Trophoblast cell (in vitro differentiated cells and primary cell): ENCODE results near the gene PASK.

Source experiments
- DNase-seq, 2 donors: peaks; one replicate each; pipeline ENCODE4 v3.0.0-alpha.2; 2016
- H2AFZ ChIP-seq: 2 replicates; pipeline ENCODE4 v1.6.1; 2013; ENCODE audit warnings: low read length, moderate library complexity, mild to moderate bottlenecking; ENCODE audit not compliant: insufficient read depth, poor library complexity
- H2AK5ac ChIP-seq: 2 replicates; pipeline ENCODE4 v1.6.1; 2013; ENCODE audit warnings: mild to moderate bottlenecking, low read length
- H2BK120ac ChIP-seq: 2 replicates; pipeline ENCODE4 v1.6.1; 2013; ENCODE audit warnings: low read length, mild to moderate bottlenecking, moderate library complexity; ENCODE audit not compliant: insufficient read depth, poor library complexity
- H2BK12ac ChIP-seq: 2 replicates; pipeline ENCODE4 v1.6.1; 2013; ENCODE audit warnings: mild to moderate bottlenecking, low read length, moderate library complexity
- H2BK5ac ChIP-seq: 2 replicates; pipeline ENCODE4 v1.6.1; 2013; ENCODE audit warnings: low read length, low read depth, moderate library complexity, mild to moderate bottlenecking; ENCODE audit not compliant: poor library complexity
- H3K14ac ChIP-seq: 2 replicates; pipeline ENCODE4 v1.6.1; 2013; ENCODE audit warnings: mild to moderate bottlenecking, low read length
- H3K18ac ChIP-seq: 2 replicates; pipeline ENCODE4 v1.6.1; 2013; ENCODE audit warnings: mild to moderate bottlenecking, low read length
- H3K23ac ChIP-seq: 2 replicates; pipeline ENCODE4 v1.6.1; 2013; ENCODE audit warnings: low read length
- H3K27ac ChIP-seq: 2 replicates; pipeline ENCODE4 v1.5.1; 2013; ENCODE audit warnings: low read depth, mild to moderate bottlenecking, inconsistent platforms, low read length, moderate library complexity
- H3K27me3 ChIP-seq: 2 replicates; pipeline ENCODE4 v1.6.1; 2013; ENCODE audit warnings: inconsistent platforms, mild to moderate bottlenecking, low read length, moderate library complexity; ENCODE audit not compliant: insufficient read depth
- H3K36me3 ChIP-seq, 2 experiments: 1 replicate in 1 of 2; 2 replicates in 1 of 2; pipeline ENCODE4 v1.6.1; 2013; ENCODE audit warnings: low read length in 2 of 2, mild to moderate bottlenecking in 2 of 2, moderate library complexity in 1 of 2; ENCODE audit not compliant: insufficient read depth in 2 of 2, control insufficient read depth in 1 of 2
- H3K4ac ChIP-seq: 2 replicates; pipeline ENCODE4 v1.6.1; 2013; ENCODE audit warnings: low read depth, mild to moderate bottlenecking, low read length, moderate library complexity
- H3K4me1 ChIP-seq, 2 experiments: 1 replicate in 1 of 2; 2 replicates in 1 of 2; pipeline ENCODE4 v1.6.1; 2013; ENCODE audit warnings: low read length in 2 of 2, mild to moderate bottlenecking in 2 of 2, moderate library complexity in 1 of 2; ENCODE audit not compliant: insufficient read depth in 2 of 2, control insufficient read depth in 1 of 2
- H3K4me2 ChIP-seq: 2 replicates; pipeline ENCODE4 v1.6.1; 2013; ENCODE audit warnings: inconsistent platforms, mild to moderate bottlenecking, low read length, moderate library complexity
- H3K4me3 ChIP-seq: 2 replicates; pipeline ENCODE4 v1.5.1; 2013; ENCODE audit warnings: mild to moderate bottlenecking, low read depth, low read length, inconsistent platforms
- H3K79me1 ChIP-seq: one replicate; pipeline ENCODE4 v1.6.1; 2013; ENCODE audit warnings: low read length
- H3K79me2 ChIP-seq: 2 replicates; pipeline ENCODE4 v1.6.1; 2013; ENCODE audit warnings: low read length, mild to moderate bottlenecking; ENCODE audit not compliant: control insufficient read depth, insufficient read depth, poor library complexity
- H3K9ac ChIP-seq: 2 replicates; pipeline ENCODE4 v1.6.1; 2013; ENCODE audit warnings: mild to moderate bottlenecking, low read length
- H3K9me3 ChIP-seq: 2 replicates; pipeline ENCODE4 v1.6.1; 2013; ENCODE audit warnings: low read depth, mild to moderate bottlenecking, control low read depth, inconsistent platforms, low read length; ENCODE audit not compliant: insufficient read depth
- H4K12ac ChIP-seq: 2 replicates; pipeline ENCODE4 v1.6.1; 2013; ENCODE audit warnings: low read depth, mild to moderate bottlenecking, low read length, moderate library complexity
- H4K8ac ChIP-seq: 2 replicates; pipeline ENCODE4 v1.6.1; 2013; ENCODE audit warnings: low read depth, mild to moderate bottlenecking, low read length, moderate library complexity
- H4K91ac ChIP-seq: one replicate; pipeline ENCODE4 v1.6.1; 2013; ENCODE audit warnings: low read depth, mild to moderate bottlenecking, low read length, moderate library complexity
- WGBS: extraction: QIAGEN DNeasy Blood & Tissue Kit; methylation state at CpG from one replicate; pipeline ENCODE4 v1.1.7; 2013; ENCODE audit warnings: missing lambda C conversion rate; ENCODE audit not compliant: insufficient read length, insufficient coverage; ENCODE audit errors: extremely low coverage; 5-methylcytosine and 5-hydroxymethylcytosine counted together

Gene PASK

GRCh38 chr2:241141214-241141770 lies 8.0 kb downstream of the PASK start:
- H3K14ac ChIP-seq, result no peak overlapping the region
- no peak overlapping the region for H2BK120ac ChIP-seq
- H3K9me3 ChIP-seq, result no peaks in the 10 kb centered on the region
- no peaks in the 10 kb centered on the region for H3K79me2 ChIP-seq
- no peak overlapping the region for H3K4me3 ChIP-seq
- no peak overlapping the region for H3K9ac ChIP-seq
- H3K27me3 ChIP-seq, result no peaks in the 10 kb centered on the region
- H3K23ac ChIP-seq, result no peak overlapping the region
- no peak overlapping the region for H3K27ac ChIP-seq
- no peak overlapping the region for H3K18ac ChIP-seq
- H3K4me2 ChIP-seq, result no peak overlapping the region
- H3K79me1 ChIP-seq, result no peaks in the 10 kb centered on the region
- no peaks in the 10 kb centered on the region for H3K4me1 ChIP-seq
- no peak overlapping the region for H2AK5ac ChIP-seq
- H4K12ac ChIP-seq, result no peak overlapping the region
- WGBS, result no CpG with 5 or more reads among the region's 14 CpGs
- no peak overlapping the region for H4K91ac ChIP-seq
- no peak for DNase-seq
- no peak overlapping the region for H2BK12ac ChIP-seq
- no peak overlapping the region for H3K4ac ChIP-seq
- H3K36me3 ChIP-seq, result peaks cover 20 to 28% of the 10 kb centered on the region in 2 experiments
- H4K8ac ChIP-seq, result no peak overlapping the region
- no peak overlapping the region for H2AFZ ChIP-seq
- H2BK5ac ChIP-seq, result no peak overlapping the region

- Histone ChIP-seq H2AFZ (no peak overlapping the region), H3K9ac (no peak overlapping the region), H3K27me3 (no peaks in the 10 kb centered on the region), H3K4me3 (no peak overlapping the region), H3K79me2 (no peaks in the 10 kb centered on the region), H3K36me3 (peaks cover 24 to 32% of the 10 kb centered on the region in 2 experiments), H3K4me1 (no peaks in the 10 kb centered on the region), H4K12ac (no peak overlapping the region), H2BK12ac (no peak overlapping the region), H3K79me1 (no peaks in the 10 kb centered on the region), H2AK5ac (no peak overlapping the region), H3K4ac (no peak overlapping the region), H4K8ac (no peak overlapping the region), H3K9me3 (no peaks in the 10 kb centered on the region), H3K23ac (no peak overlapping the region), H3K4me2 (no peak overlapping the region), H3K14ac (no peak overlapping the region), H3K27ac (no peak overlapping the region), H4K91ac (no peak overlapping the region), H2BK120ac (no peak overlapping the region), H3K18ac (no peak overlapping the region), H2BK5ac (no peak overlapping the region)
- no CpG with 5 or more reads among the region's 10 CpGs for WGBS
- no peak for DNase-seq
Observed at GRCh38 chr2:241140445-241140840, 8.8 kb downstream of the PASK start.

- Histone ChIP-seq H2BK120ac (no peak overlapping the region), H3K27ac (no peak overlapping the region), H2AFZ (no peak overlapping the region), H3K4me3 (no peak overlapping the region), H4K12ac (no peak overlapping the region), H3K79me2 (no peaks in the 10 kb centered on the region), H3K79me1 (no peaks in the 10 kb centered on the region), H4K91ac (no peak overlapping the region), H3K27me3 (no peaks in the 10 kb centered on the region), H4K8ac (no peak overlapping the region), H3K4ac (no peak overlapping the region), H3K14ac (no peak overlapping the region), H3K9me3 (no peaks in the 10 kb centered on the region), H2AK5ac (no peak overlapping the region), H3K9ac (no peak overlapping the region), H3K36me3 (peaks cover 24 to 32% of the 10 kb centered on the region in 2 experiments), H3K4me1 (no peaks in the 10 kb centered on the region), H2BK12ac (no peak overlapping the region), H2BK5ac (no peak overlapping the region), H3K23ac (no peak overlapping the region), H3K4me2 (no peak overlapping the region), H3K18ac (no peak overlapping the region)
- no CpG with 5 or more reads among the region's 24 CpGs for WGBS
- no peak for DNase-seq
Observed at GRCh38 chr2:241139531-241140444, 9.5 kb downstream of the PASK start.

- WGBS, result no CpG with 5 or more reads among the region's 16 CpGs
Observed at GRCh38 chr2:241138471-241138870, 10.8 kb downstream of the PASK start.

More at GRCh38 chr2:241138471-241138870, 10.8 kb downstream of the PASK start:
- no peak overlapping the region for H3K4ac ChIP-seq
- no peak overlapping the region for H3K4me2 ChIP-seq
- DNase-seq, result no peak
- H3K4me3 ChIP-seq, result no peak overlapping the region
- no peak overlapping the region for H3K23ac ChIP-seq
- H2BK5ac ChIP-seq, result no peak overlapping the region
- no peak overlapping the region for H2BK12ac ChIP-seq
- no peak overlapping the region for H3K27ac ChIP-seq
- H3K18ac ChIP-seq, result no peak overlapping the region
- peaks cover 26 to 33% of the 10 kb centered on the region in 2 experiments for H3K36me3 ChIP-seq
- H3K14ac ChIP-seq, result no peak overlapping the region
- H2AK5ac ChIP-seq, result no peak overlapping the region
- no peak overlapping the region for H2AFZ ChIP-seq
- no peak overlapping the region for H4K91ac ChIP-seq
- no peak overlapping the region for H3K9ac ChIP-seq
- no peaks in the 10 kb centered on the region for H3K79me2 ChIP-seq
- no peak overlapping the region for H2BK120ac ChIP-seq
- no peaks in the 10 kb centered on the region for H3K79me1 ChIP-seq
- H4K8ac ChIP-seq, result no peak overlapping the region
- no peaks in the 10 kb centered on the region for H3K9me3 ChIP-seq
- H4K12ac ChIP-seq, result no peak overlapping the region
- H3K27me3 ChIP-seq, result no peaks in the 10 kb centered on the region
- no peaks in the 10 kb centered on the region for H3K4me1 ChIP-seq
